HepG2 (cell line): ENCODE results near the gene NBPF1. TPM values are rescaled to one million over a fixed set of nuclear protein-coding genes. Genes with fewer than 3 reads are reported as not detected.

ENCODE experiments used
- GPN1 ChIP-seq: sonication (generic); formaldehyde crosslinking; IDR thresholded peaks from 2 replicates; pipeline ENCODE4 v1.5.1; 2020; ENCODE audit warnings: missing genetic modification reagents, borderline replicate concordance
- MEF2D ChIP-seq: sonication (generic); formaldehyde crosslinking; IDR thresholded peaks from 2 replicates; pipeline ENCODE4 v1.5.1; 2020; ENCODE audit warnings: mild to moderate bottlenecking, missing genetic modification reagents
- NFIB ChIP-seq: sonication (generic); formaldehyde crosslinking; IDR thresholded peaks from 2 replicates; pipeline ENCODE4 v1.9.0; 2021; ENCODE audit warnings: missing genetic modification reagents, mild to moderate bottlenecking, borderline replicate concordance
- RNF2 ChIP-seq: fragments of 450-650 bp; conservative IDR thresholded peaks from 2 replicates; pipeline ENCODE4 v1.6.1; 2016; ENCODE audit warnings: low read depth
- SKI ChIP-seq: fragments of 450-650 bp; IDR thresholded peaks from one replicate; pipeline ENCODE4 v1.6.1; 2018; ENCODE audit warnings: mild to moderate bottlenecking; ENCODE audit not compliant: partially characterized antibody
- TARDBP ChIP-seq: sonication (generic); formaldehyde crosslinking; IDR thresholded peaks from 2 replicates; pipeline ENCODE4 v1.8.0; 2022; ENCODE audit warnings: mild to moderate bottlenecking, missing genetic modification reagents
- ZFP90 ChIP-seq: sonication (generic); formaldehyde crosslinking; IDR thresholded peaks from 2 replicates; pipeline ENCODE4 v1.8.0; 2022; ENCODE audit warnings: missing genetic modification reagents, mild to moderate bottlenecking, inconsistent platforms, borderline replicate concordance
- ZNF660 ChIP-seq: sonication (generic); formaldehyde crosslinking; IDR thresholded peaks from 2 replicates; pipeline ENCODE4 v1.5.1; 2020; ENCODE audit warnings: mild to moderate bottlenecking, low read depth, missing genetic modification reagents, borderline replicate concordance
- ZNF749 ChIP-seq: sonication (generic); formaldehyde crosslinking; IDR thresholded peaks from 2 replicates; pipeline ENCODE4 v1.8.0; 2022; ENCODE audit warnings: mild to moderate bottlenecking, missing genetic modification reagents, moderate library complexity, borderline replicate concordance
- polyA plus RNA-seq, 8 experiments: library from polyadenylated mRNA; depleted of rRNA in 3 of 8; stranded (reverse) in 7 of 8; unstranded in 1 of 8; fragments of >200 nt; fragmentation: Illumina TruSeq in 4 of 8; extraction: Trizol in 4 of 8; gene quantifications; 2 replicates each; pipeline versions ENCODE4 v1.2.1 to v1.2.3, GENCODE V29; 2011 to 2016; ENCODE audit warnings: low read depth in 4 of 8, missing spikeins in 1 of 8, mixed read lengths in 1 of 8; ENCODE audit not compliant: insufficient read depth in 1 of 8
- total RNA-seq, 5 experiments: library from RNA; depleted of rRNA; stranded (reverse); fragments of >200 nt; fragmentation: Illumina TruSeq; extraction: Trizol; gene quantifications; 2 replicates each; pipeline ENCODE4 v1.2.3, GENCODE V29; 2016; ENCODE audit warnings: low read depth in 1 of 5
- TF ChIP-seq, protein P1 (sequence below): sonication (generic); formaldehyde crosslinking; IDR thresholded peaks from 2 replicates; pipeline ENCODE4 v1.8.1; 2023; ENCODE audit warnings: mild to moderate bottlenecking, missing genetic modification reagents
- TF ChIP-seq, protein P2 (sequence below): sonication (generic); formaldehyde crosslinking; IDR thresholded peaks from 2 replicates; pipeline ENCODE4 v1.8.1; 2022; ENCODE audit warnings: mild to moderate bottlenecking, missing genetic modification reagents
- TF ChIP-seq, protein P3 (sequence below): sonication (generic); formaldehyde crosslinking; IDR thresholded peaks from 2 replicates; pipeline ENCODE4 v1.5.0; 2020; ENCODE audit warnings: mild to moderate bottlenecking, missing genetic modification reagents
- TF ChIP-seq, protein P4 (sequence below): sonication (generic); formaldehyde crosslinking; IDR thresholded peaks from 2 replicates; pipeline ENCODE4 v1.8.0; 2022; ENCODE audit warnings: mild to moderate bottlenecking, missing genetic modification reagents
- TF ChIP-seq, protein P5 (sequence below): sonication (generic); IDR thresholded peaks from 2 replicates; pipeline ENCODE4 v1.6.1; 2016; ENCODE audit warnings: low read depth, borderline replicate concordance
- TF ChIP-seq, protein P6 (sequence below): sonication (generic); formaldehyde crosslinking; IDR thresholded peaks from 2 replicates; pipeline ENCODE4 v1.5.1; 2020; ENCODE audit warnings: mild to moderate bottlenecking, moderate library complexity, missing genetic modification reagents

NBPF1 gene
- total and polyA plus RNA-seq, 2 of the 13 experiments (the other 11 are each of a cell fraction or from before 2014, with no cell fraction given): 30.3 to 35.6 TPM

DNA sequence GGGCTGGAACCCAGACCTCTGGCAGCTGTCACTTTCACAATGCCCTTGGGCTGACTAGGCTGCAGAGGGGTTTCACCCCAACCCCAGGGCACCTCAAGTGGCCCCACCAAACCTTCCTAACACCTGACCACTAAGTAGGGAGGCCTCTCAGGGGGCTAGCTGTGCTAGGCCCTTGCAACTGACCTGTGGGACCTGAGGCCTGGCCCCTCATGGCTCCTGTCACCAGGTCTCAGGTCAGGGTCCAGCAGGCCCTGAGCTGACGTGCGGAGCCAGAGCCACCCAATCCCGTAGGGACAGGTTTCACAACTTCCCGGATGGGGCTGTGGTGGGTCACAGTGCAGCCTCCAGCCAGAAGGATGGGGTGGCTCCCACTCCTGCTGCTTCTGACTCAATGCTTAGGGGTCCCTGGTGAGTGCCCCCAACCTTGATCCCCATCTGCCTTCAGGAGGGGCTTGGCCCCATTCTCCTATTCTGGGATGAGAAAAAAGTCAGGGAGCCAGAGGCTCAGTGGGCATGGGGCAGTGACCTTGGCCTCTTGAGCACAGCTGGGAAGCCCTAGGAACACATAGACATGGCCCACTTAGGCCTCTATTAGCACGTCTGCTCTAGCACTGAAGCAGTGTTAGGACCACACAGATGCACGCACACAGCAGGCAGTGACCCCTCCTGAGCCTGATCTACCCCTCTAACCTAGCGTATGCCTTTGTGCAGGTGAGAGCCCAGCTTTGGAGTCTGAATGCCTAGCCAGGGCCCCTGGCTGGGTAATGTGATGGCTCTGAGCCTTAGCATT lies 32.1 kb upstream of the NBPF1 start (continued):
- TF ChIP-seq, protein P1, sequence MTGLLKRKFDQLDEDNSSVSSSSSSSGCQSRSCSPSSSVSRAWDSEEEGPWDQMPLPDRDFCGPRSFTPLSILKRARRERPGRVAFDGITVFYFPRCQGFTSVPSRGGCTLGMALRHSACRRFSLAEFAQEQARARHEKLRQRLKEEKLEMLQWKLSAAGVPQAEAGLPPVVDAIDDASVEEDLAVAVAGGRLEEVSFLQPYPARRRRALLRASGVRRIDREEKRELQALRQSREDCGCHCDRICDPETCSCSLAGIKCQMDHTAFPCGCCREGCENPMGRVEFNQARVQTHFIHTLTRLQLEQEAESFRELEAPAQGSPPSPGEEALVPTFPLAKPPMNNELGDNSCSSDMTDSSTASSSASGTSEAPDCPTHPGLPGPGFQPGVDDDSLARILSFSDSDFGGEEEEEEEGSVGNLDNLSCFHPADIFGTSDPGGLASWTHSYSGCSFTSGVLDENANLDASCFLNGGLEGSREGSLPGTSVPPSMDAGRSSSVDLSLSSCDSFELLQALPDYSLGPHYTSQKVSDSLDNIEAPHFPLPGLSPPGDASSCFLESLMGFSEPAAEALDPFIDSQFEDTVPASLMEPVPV (CRISPR knock-in tag): peak; percentile 95
- TF ChIP-seq TARDBP (CRISPR knock-in tag) (peak; percentile 94), ZNF749 (CRISPR knock-in tag) (peak; percentile 45; the same call in 1 of the 2 replicates), ZNF660 (CRISPR knock-in tag) (peak; percentile 89; the same call in 1 of the 2 replicates), ZFP90 (CRISPR knock-in tag) (peak; percentile 88; the same call in 1 of the 2 replicates), MEF2D (CRISPR knock-in tag) (peak; percentile 87), NFIB (0 out of 2 replicates have a peak, but pooled peaks have one; percentile 59), RNF2 (peak; percentile 87), GPN1 (0 out of 2 replicates have a peak, but pooled peaks have one; percentile 73), SKI (peak; percentile 89)
- TF ChIP-seq, protein P2, sequence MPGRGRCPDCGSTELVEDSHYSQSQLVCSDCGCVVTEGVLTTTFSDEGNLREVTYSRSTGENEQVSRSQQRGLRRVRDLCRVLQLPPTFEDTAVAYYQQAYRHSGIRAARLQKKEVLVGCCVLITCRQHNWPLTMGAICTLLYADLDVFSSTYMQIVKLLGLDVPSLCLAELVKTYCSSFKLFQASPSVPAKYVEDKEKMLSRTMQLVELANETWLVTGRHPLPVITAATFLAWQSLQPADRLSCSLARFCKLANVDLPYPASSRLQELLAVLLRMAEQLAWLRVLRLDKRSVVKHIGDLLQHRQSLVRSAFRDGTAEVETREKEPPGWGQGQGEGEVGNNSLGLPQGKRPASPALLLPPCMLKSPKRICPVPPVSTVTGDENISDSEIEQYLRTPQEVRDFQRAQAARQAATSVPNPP (CRISPR knock-in tag): peak; percentile 84; the same call in 1 of the 2 replicates
- TF ChIP-seq, protein P3, sequence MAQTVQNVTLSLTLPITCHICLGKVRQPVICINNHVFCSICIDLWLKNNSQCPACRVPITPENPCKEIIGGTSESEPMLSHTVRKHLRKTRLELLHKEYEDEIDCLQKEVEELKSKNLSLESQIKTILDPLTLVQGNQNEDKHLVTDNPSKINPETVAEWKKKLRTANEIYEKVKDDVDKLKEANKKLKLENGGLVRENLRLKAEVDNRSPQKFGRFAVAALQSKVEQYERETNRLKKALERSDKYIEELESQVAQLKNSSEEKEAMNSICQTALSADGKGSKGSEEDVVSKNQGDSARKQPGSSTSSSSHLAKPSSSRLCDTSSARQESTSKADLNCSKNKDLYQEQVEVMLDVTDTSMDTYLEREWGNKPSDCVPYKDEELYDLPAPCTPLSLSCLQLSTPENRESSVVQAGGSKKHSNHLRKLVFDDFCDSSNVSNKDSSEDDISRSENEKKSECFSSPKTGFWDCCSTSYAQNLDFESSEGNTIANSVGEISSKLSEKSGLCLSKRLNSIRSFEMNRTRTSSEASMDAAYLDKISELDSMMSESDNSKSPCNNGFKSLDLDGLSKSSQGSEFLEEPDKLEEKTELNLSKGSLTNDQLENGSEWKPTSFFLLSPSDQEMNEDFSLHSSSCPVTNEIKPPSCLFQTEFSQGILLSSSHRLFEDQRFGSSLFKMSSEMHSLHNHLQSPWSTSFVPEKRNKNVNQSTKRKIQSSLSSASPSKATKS: peak; percentile 86; the same call in 1 of the 2 replicates
- TF ChIP-seq, protein P4, sequence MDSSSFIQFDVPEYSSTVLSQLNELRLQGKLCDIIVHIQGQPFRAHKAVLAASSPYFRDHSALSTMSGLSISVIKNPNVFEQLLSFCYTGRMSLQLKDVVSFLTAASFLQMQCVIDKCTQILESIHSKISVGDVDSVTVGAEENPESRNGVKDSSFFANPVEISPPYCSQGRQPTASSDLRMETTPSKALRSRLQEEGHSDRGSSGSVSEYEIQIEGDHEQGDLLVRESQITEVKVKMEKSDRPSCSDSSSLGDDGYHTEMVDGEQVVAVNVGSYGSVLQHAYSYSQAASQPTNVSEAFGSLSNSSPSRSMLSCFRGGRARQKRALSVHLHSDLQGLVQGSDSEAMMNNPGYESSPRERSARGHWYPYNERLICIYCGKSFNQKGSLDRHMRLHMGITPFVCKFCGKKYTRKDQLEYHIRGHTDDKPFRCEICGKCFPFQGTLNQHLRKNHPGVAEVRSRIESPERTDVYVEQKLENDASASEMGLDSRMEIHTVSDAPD (CRISPR knock-in tag): peak; percentile 76
- TF ChIP-seq, protein P5, sequence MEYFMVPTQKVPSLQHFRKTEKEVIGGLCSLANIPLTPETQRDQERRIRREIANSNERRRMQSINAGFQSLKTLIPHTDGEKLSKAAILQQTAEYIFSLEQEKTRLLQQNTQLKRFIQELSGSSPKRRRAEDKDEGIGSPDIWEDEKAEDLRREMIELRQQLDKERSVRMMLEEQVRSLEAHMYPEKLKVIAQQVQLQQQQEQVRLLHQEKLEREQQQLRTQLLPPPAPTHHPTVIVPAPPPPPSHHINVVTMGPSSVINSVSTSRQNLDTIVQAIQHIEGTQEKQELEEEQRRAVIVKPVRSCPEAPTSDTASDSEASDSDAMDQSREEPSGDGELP: peak; percentile 89
- TF ChIP-seq, protein P6, sequence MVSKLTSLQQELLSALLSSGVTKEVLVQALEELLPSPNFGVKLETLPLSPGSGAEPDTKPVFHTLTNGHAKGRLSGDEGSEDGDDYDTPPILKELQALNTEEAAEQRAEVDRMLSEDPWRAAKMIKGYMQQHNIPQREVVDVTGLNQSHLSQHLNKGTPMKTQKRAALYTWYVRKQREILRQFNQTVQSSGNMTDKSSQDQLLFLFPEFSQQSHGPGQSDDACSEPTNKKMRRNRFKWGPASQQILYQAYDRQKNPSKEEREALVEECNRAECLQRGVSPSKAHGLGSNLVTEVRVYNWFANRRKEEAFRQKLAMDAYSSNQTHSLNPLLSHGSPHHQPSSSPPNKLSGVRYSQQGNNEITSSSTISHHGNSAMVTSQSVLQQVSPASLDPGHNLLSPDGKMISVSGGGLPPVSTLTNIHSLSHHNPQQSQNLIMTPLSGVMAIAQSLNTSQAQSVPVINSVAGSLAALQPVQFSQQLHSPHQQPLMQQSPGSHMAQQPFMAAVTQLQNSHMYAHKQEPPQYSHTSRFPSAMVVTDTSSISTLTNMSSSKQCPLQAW (CRISPR knock-in tag): peak; percentile 88
